GM13977 (cell line): Measurements from ENCODE around the gene NFIC.
"Not testable (repeated sequence)": the region's sequence is repeated elsewhere in the genome, so short reads cannot be mapped to it uniquely, and the experiment has no call there.

ENCODE experiments used
- DNase-seq: peaks from one replicate; pipeline ENCODE4 v3.0.0; 2012; ENCODE audit warnings: low spot score
- in situ Hi-C: fragments of 300-500 bp; cut with MboI; formaldehyde crosslinking; loops from one replicate; pipeline ENCODE4 v1.12.0; 2022; ENCODE audit warnings: low sequenced_read_pairs, low pct_unique_long_range_greater_than_20kb, mixed read lengths, inconsistent platforms; ENCODE audit not compliant: unreplicated experiment
- TF ChIP-seq, protein P1 (sequence below): IDR thresholded peaks from 2 replicates; pipeline ENCODE4 v1.5.1; 2012; ENCODE audit warnings: mild to moderate bottlenecking, control low read depth; ENCODE audit not compliant: insufficient read depth; ENCODE audit errors: extremely low read depth, missing control alignments

NFIC gene

DNA sequence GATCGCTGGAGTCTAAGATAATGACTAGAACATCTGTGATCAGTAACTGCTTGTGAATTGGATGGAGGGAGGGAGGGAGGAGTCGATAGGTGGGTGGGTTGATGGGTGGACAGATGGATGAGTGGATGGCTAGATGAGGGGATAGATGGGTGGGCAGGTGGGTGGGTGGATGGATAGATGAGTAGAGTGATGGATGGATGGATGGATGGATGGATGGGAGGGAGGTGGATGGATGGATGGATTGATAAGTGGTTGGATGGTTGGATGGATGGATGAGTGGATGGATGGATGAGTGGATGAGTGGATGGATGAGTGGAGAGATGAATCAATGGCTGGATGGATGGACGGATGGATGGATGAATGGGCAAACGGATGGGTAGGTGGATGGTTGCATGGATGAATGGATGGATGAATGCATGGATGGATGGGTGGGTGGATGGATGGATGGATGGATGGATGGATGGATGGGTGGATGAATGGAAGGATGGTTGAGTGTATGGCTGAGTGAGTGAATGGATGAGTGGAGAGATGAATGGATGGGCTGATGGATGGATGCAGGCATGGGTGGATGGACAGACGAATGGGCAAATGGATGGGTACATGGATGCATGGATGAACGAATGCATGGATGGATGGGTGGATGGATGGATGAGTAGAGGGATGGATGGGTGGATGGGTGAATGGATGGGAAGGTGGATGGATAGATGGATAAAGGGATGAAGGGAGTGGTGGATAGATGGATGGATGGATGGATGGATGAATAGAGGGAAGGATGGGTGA is 44.0 kb upstream of the NFIC start:
- DNase-seq: no peak
- in situ Hi-C loops: no loop called here
- TF ChIP-seq, protein P1, sequence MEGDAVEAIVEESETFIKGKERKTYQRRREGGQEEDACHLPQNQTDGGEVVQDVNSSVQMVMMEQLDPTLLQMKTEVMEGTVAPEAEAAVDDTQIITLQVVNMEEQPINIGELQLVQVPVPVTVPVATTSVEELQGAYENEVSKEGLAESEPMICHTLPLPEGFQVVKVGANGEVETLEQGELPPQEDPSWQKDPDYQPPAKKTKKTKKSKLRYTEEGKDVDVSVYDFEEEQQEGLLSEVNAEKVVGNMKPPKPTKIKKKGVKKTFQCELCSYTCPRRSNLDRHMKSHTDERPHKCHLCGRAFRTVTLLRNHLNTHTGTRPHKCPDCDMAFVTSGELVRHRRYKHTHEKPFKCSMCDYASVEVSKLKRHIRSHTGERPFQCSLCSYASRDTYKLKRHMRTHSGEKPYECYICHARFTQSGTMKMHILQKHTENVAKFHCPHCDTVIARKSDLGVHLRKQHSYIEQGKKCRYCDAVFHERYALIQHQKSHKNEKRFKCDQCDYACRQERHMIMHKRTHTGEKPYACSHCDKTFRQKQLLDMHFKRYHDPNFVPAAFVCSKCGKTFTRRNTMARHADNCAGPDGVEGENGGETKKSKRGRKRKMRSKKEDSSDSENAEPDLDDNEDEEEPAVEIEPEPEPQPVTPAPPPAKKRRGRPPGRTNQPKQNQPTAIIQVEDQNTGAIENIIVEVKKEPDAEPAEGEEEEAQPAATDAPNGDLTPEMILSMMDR: no peak

- DNase-seq: peak; percentile 49
- in situ Hi-C loops: no loop called here
- TF ChIP-seq, protein P1: no peak
These were observed 43.4 kb upstream of the NFIC start for GRCh38 chr19:3323026-3323425.

DNA sequence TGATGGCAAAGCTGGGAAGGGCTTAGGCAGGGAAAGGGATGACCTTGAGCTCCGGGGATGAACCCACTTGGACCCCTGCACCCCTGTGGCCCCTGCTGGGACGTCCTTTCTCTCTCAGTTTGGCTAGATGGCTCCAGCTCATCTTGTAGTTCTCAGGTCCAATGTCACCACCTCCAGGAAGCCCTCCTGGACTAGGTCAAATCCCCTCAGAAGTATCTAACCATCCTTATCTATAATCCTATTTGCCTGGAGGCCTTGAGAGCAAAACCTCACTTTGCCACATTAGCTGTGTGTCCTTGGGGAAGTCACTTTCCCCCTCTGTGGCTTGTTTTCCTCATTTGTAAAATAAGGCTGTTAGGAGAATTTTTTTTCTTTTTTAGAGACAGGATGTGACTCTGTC is 42.7 kb upstream of the NFIC start:
- in situ Hi-C loops: no loop called here
- TF ChIP-seq, protein P1: no peak
- DNase-seq: no peak

DNA sequence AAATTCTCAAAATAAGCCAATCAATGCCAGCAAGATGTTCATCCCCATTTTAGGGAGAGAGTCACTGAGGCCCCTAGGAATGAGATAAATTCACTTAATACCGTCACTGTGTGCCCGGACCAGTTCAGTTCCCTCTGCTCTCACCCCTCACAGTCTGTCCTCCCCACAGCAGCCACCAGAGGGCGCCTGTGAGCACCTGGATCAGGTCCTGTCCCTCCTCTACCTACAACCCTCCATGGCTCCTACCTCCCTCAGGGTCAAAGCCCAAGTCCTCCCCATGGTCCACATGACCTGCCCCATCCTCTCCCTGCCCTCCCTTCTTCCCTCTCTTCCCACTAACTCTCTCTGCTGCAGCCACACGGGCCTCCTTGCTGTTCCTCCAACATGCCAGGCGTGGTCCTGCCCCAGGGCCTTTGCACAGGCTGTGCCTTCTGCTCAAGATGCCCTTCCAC is 42.0 kb upstream of the NFIC start:
- peak; percentile 79 for DNase-seq
- in situ Hi-C loops: no loop called here
- TF ChIP-seq, protein P1: peak; percentile 81

GRCh38 chr19:3325451-3325850 is 40.9 kb upstream of the NFIC start:
- in situ Hi-C loops: no loop called here
- no peak for DNase-seq
- TF ChIP-seq, protein P1: no peak

GRCh38 chr19:3328743-3329142 is 37.6 kb upstream of the NFIC start:
- in situ Hi-C loops: no loop called here
- TF ChIP-seq, protein P1: no peak

DNA sequence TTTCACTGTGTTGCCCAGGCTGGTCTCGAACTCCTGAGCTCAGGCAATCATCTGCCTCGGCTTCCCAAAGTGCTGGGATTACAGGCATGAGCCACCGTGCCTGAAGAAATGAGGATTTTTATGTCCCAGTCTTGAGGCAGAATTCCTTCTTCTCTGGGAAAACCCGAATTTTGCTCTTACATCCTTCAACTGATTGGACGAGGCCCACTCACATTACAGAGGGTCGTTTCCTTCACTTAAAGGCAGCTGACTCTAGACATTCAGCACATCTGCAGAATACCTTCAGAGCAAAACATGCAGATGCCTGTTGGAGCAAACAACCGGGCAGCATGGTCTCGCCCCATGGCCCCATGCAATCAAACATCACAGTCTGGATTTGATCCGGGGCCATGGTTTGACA is 36.3 kb upstream of the NFIC start:
- in situ Hi-C loops: loop anchor here (5.0 kb wide), 1 partner anchor 102 kb away; no protein-coding TSS in a partner anchor
- DNase-seq: no peak
- TF ChIP-seq, protein P1: no peak

More at GRCh38 chr19:3328743-3329142, 37.6 kb upstream of the NFIC start:
- no peak for DNase-seq

GRCh38 chr19:3332232-3332631 is 34.2 kb upstream of the NFIC start:
- in situ Hi-C loops: loop anchor here (5.0 kb wide), 1 partner anchor 100 kb away; no protein-coding TSS in a partner anchor

More at GRCh38 chr19:3332232-3332631, 34.2 kb upstream of the NFIC start:
- not testable (repeated sequence) for DNase-seq
